Osteoblast (primary cell): ENCODE data around the gene EIF3L. TPM values are rescaled to one million over a fixed set of nuclear protein-coding genes. Genes with fewer than 3 reads are reported as not detected.
A peak's percentile ranks its signal among the peaks of the same experiment; 100 is the strongest.

Experiments used
- DNase-seq: peaks from one replicate; pipeline ENCODE4 v3.0.0; 2011; ENCODE audit warnings: low spot score, mixed read lengths; ENCODE audit not compliant: insufficient read length; ENCODE audit errors: missing footprints
- H2AFZ ChIP-seq: 2 replicates; pipeline ENCODE4 v1.6.0; 2011; ENCODE audit warnings: mild to moderate bottlenecking, low read length
- H3K27ac ChIP-seq: 2 replicates; pipeline ENCODE4 v1.5.1; 2011; ENCODE audit warnings: mild to moderate bottlenecking, low read depth, low read length, moderate library complexity
- H3K27me3 ChIP-seq: 2 replicates; pipeline ENCODE4 v1.6.0; 2012; ENCODE audit warnings: mild to moderate bottlenecking, control low read depth, inconsistent platforms, low read length, moderate library complexity; ENCODE audit not compliant: insufficient read depth
- H3K36me3 ChIP-seq: 2 replicates; pipeline ENCODE4 v1.5.1; 2011; ENCODE audit warnings: mild to moderate bottlenecking, low read length, control low read depth, moderate library complexity; ENCODE audit not compliant: insufficient read depth
- H3K4me1 ChIP-seq: 2 replicates; pipeline ENCODE4 v1.5.1; 2011; ENCODE audit warnings: mild to moderate bottlenecking, low read length, control low read depth, moderate library complexity; ENCODE audit not compliant: insufficient read depth
- H3K4me2 ChIP-seq: 2 replicates; pipeline ENCODE4 v1.6.0; 2011; ENCODE audit warnings: mild to moderate bottlenecking, low read length; ENCODE audit not compliant: insufficient read depth
- H3K4me3 ChIP-seq: fragments of 200-600 bp; sonication (generic); 3 replicates; pipeline ENCODE4 v1.5.1; 2012; ENCODE audit warnings: mild to moderate bottlenecking, low read length, inconsistent platforms; ENCODE audit not compliant: insufficient read depth
- H3K79me2 ChIP-seq: 2 replicates; pipeline ENCODE4 v1.6.0; 2012; ENCODE audit warnings: mild to moderate bottlenecking, low read length, control low read depth, inconsistent platforms; ENCODE audit not compliant: insufficient read depth
- H3K9me3 ChIP-seq: 2 replicates; pipeline ENCODE4 v1.5.1; 2011; ENCODE audit warnings: low read depth, low read length, control low read depth
- H4K20me1 ChIP-seq: 2 replicates; pipeline ENCODE4 v1.6.0; 2012; ENCODE audit warnings: mild to moderate bottlenecking, low read length, control low read depth; ENCODE audit not compliant: insufficient read depth
- CTCF ChIP-seq: IDR thresholded peaks from 2 replicates; pipeline ENCODE4 v1.5.1; 2011; ENCODE audit warnings: mild to moderate bottlenecking, low read depth, low read length, moderate library complexity; ENCODE audit errors: extremely low read depth
- total RNA-seq: library from RNA; depleted of rRNA; stranded (reverse); fragments of >200 nt; gene quantifications from 2 replicates; pipeline ENCODE4 v1.2.3, GENCODE V29; 2012

The EIF3L gene
- total RNA-seq, 1 donor, result 280 TPM

- DNase-seq, result peak; percentile 51
- Histone ChIP-seq H3K79me2 (no peaks in the 10 kb centered on the region), H3K9me3 (no peaks in the 10 kb centered on the region), H3K4me2 (no peak overlapping the region), H3K27me3 (peaks cover 11% of the 10 kb centered on the region), H2AFZ (no peak overlapping the region), H4K20me1 (no peaks in the 10 kb centered on the region), H3K4me1 (peaks cover 9% of the 10 kb centered on the region), H3K4me3 (no peak overlapping the region), H3K36me3 (no peaks in the 10 kb centered on the region), H3K27ac (no peak overlapping the region)
- no peak for TF ChIP-seq CTCF
These were observed 33.6 kb upstream of the EIF3L start for GRCh38 chr22:37815593-37815992.

GRCh38 chr22:37816543-37817180 lies 32.6 kb upstream of the EIF3L start:
- H3K9me3 ChIP-seq, result no peaks in the 10 kb centered on the region
- TF ChIP-seq CTCF, result no peak
- peak; percentile 80 for DNase-seq

GRCh38 chr22:37817705-37818408 lies 31.4 kb upstream of the EIF3L start:
- peak overlapping the region; percentile 77 for H3K4me2 ChIP-seq
- H3K4me3 ChIP-seq, result peak overlapping the region; percentile 62
- no peaks in the 10 kb centered on the region for H3K9me3 ChIP-seq
- H4K20me1 ChIP-seq, result no peaks in the 10 kb centered on the region
- H3K27me3 ChIP-seq, result peaks cover 14% of the 10 kb centered on the region
- H3K4me1 ChIP-seq, result peaks cover 9% of the 10 kb centered on the region
- peak overlapping the region; percentile 3 for H3K27ac ChIP-seq
- TF ChIP-seq CTCF, result peak; percentile 87
- H3K36me3 ChIP-seq, result no peaks in the 10 kb centered on the region
- peak; percentile 99 for DNase-seq
- H2AFZ ChIP-seq, result peak overlapping the region; percentile 84
- H3K79me2 ChIP-seq, result no peaks in the 10 kb centered on the region

More at GRCh38 chr22:37816543-37817180, 32.6 kb upstream of the EIF3L start:
- Histone ChIP-seq H3K36me3 (no peaks in the 10 kb centered on the region), H3K27me3 (peaks cover 11% of the 10 kb centered on the region), H4K20me1 (no peaks in the 10 kb centered on the region), H3K79me2 (no peaks in the 10 kb centered on the region), H3K4me3 (no peak overlapping the region), H3K4me1 (peaks cover 9% of the 10 kb centered on the region), H2AFZ (no peak overlapping the region), H3K4me2 (no peak overlapping the region), H3K27ac (no peak overlapping the region)

- H3K4me3 ChIP-seq, result peak overlapping the region; percentile 62
These were observed 30.7 kb upstream of the EIF3L start for GRCh38 chr22:37818409-37819104.

More at GRCh38 chr22:37818409-37819104, 30.7 kb upstream of the EIF3L start:
- Histone ChIP-seq H3K9me3 (no peaks in the 10 kb centered on the region), H3K79me2 (no peaks in the 10 kb centered on the region), H3K4me2 (peak overlapping the region; percentile 77), H3K36me3 (no peaks in the 10 kb centered on the region), H3K27ac (no peak overlapping the region), H4K20me1 (no peaks in the 10 kb centered on the region), H2AFZ (peak overlapping the region; percentile 53), H3K4me1 (peaks cover 9% of the 10 kb centered on the region), H3K27me3 (peaks cover 19% of the 10 kb centered on the region)
- peak; percentile 15 for TF ChIP-seq CTCF
- DNase-seq, result peak; percentile 96
